ENCODE results near the gene SNRPB. TPM values are rescaled to one million over a fixed set of nuclear protein-coding genes. Genes with fewer than 3 reads are reported as not detected.

The SNRPB gene
- total RNA-seq, 1 donor from 2014 or later: 83.5 TPM

- H3K27me3 ChIP-seq: no peaks in the 10 kb centered on the region
- no peaks in the 10 kb centered on the region for H3K9me3 ChIP-seq
- no peaks in the 10 kb centered on the region for H3K4me1 ChIP-seq
- H3K36me3 ChIP-seq: no peaks in the 10 kb centered on the region
- H3K4me3 ChIP-seq: no peak overlapping the region
- no peak overlapping the region for H3K27ac ChIP-seq
- intact Hi-C loops (cut with DNase I): no loop called here
- TF ChIP-seq CTCF (IDR thresholded peaks at IDR 0.05): no peak
- no peak for DNase-seq (ENCODE audit: low spot score in 2 of 2)
Measured at GRCh38 chr20:2515203-2515602, 44.6 kb upstream of the SNRPB start.

GRCh38 chr20:2509794-2510193, 39.2 kb upstream of the SNRPB start:
- peaks cover 0 to 13% of the 10 kb centered on the region in 2 donors for H3K4me1 ChIP-seq
- no peaks in the 10 kb centered on the region for H3K9me3 ChIP-seq
- DNase-seq (ENCODE audit: low spot score in 2 of 2): no peak
- H3K27ac ChIP-seq: no peak overlapping the region
- no peaks in the 10 kb centered on the region for H3K27me3 ChIP-seq
- TF ChIP-seq CTCF (IDR thresholded peaks at IDR 0.05): no peak
- intact Hi-C loops (cut with DNase I): loop anchor here (1.0 to 5.0 kb wide), 3 partner anchors 15 to 407 kb away; partner anchors contain the start of genes NOP56 and STK35
- H3K4me3 ChIP-seq: peak overlapping the region in 1 of 2 donors; percentile 74
- no peaks in the 10 kb centered on the region for H3K36me3 ChIP-seq

- DNase-seq (ENCODE audit: low spot score in 2 of 2): no peak
- Histone ChIP-seq H3K4me1 (peaks cover 0 to 13% of the 10 kb centered on the region in 2 donors), H3K4me3 (peak overlapping the region; percentile 74 to 80), H3K36me3 (no peaks in the 10 kb centered on the region), H3K9me3 (no peaks in the 10 kb centered on the region), H3K27ac (peak overlapping the region; percentile 88 to 90), H3K27me3 (no peaks in the 10 kb centered on the region)
- TF ChIP-seq CTCF (IDR thresholded peaks at IDR 0.05): no peak
- intact Hi-C loops (cut with DNase I): loop anchor here (1.0 to 5.0 kb wide), 3 partner anchors 15 to 407 kb away; partner anchors contain the start of genes NOP56 and STK35
Measured at GRCh38 chr20:2509468-2509781, 38.8 kb upstream of the SNRPB start.

GRCh38 chr20:2508631-2509467, 38.3 kb upstream of the SNRPB start, which contains the start of gene ZNF343:
Gene ZNF343 (minus strand): TSS chr20:2508915. CDS start chr20:2493895, 15,020 bp downstream.
- H3K36me3 ChIP-seq: no peaks in the 10 kb centered on the region
- intact Hi-C loops (cut with DNase I): loop anchor here (1.0 to 5.0 kb wide), 4 partner anchors 15 to 407 kb away; partner anchors contain the start of genes NOP56, SNRPB and STK35
- H3K4me3 ChIP-seq: peak within 1 kb of the TSS; percentile 74 to 80
- no peak for TF ChIP-seq CTCF (IDR thresholded peaks at IDR 0.05)
- peaks cover 0 to 13% of the 10 kb centered on the region in 2 donors for H3K4me1 ChIP-seq
- H3K9me3 ChIP-seq: no peaks in the 10 kb centered on the region
- DNase-seq (ENCODE audit: low spot score in 2 of 2): peak in 1 of 2 donors; percentile 88
- peak within 1 kb of the TSS; percentile 88 to 90 for H3K27ac ChIP-seq
- H3K27me3 ChIP-seq: no peaks in the 10 kb centered on the region

GRCh38 chr20:2507875-2508630, 37.5 kb upstream of the SNRPB start:
- intact Hi-C loops (cut with DNase I): loop anchor here (1.0 to 5.0 kb wide), 3 partner anchors 38 to 406 kb away; partner anchors contain the start of genes NOP56, SNRPB and STK35
- H3K36me3 ChIP-seq: no peaks in the 10 kb centered on the region
- H3K27me3 ChIP-seq: no peaks in the 10 kb centered on the region
- peak overlapping the region; percentile 88 to 90 for H3K27ac ChIP-seq
- H3K4me1 ChIP-seq: peaks cover 0 to 13% of the 10 kb centered on the region in 2 donors
- H3K9me3 ChIP-seq: no peaks in the 10 kb centered on the region
- peak overlapping the region; percentile 74 to 80 for H3K4me3 ChIP-seq
- TF ChIP-seq CTCF (IDR thresholded peaks at IDR 0.05): no peak
- DNase-seq (ENCODE audit: low spot score in 2 of 2): no peak

Measured in ascending aorta (tissue), 2 donors.